CD4-positive, alpha-beta T cell (primary cell): Measurements from ENCODE around the gene ITSN1. TPM values are rescaled to one million over a fixed set of nuclear protein-coding genes. Genes with fewer than 3 reads are reported as not detected.

ENCODE experiments used
- ATAC-seq: fragments of 200-7000 bp; cut with Tn5 transposase; one replicate; pipeline ENCODE4 v1.10.0; 2022; ENCODE audit warnings: mild to moderate bottlenecking; ENCODE audit not compliant: poor library complexity
- CTCF ChIA-PET: fragments of 350-600 bp; sonication (Branson Sonifier 250); formaldehyde crosslinking; loops from one replicate; lab custom pipeline; 2021; ENCODE audit warnings: antibody characterized with exemption, inconsistent platforms; lab: Charles Lee
- POLR2A ChIA-PET: fragments of 350-600 bp; sonication (Branson Sonifier 250); formaldehyde crosslinking; loops from one replicate; lab custom pipeline; 2021; ENCODE audit warnings: antibody characterized with exemption, inconsistent platforms; lab: Charles Lee
- DNase-seq, 14 experiments: peaks; one replicate each; pipeline ENCODE4 v3.0.0-alpha.2; 2013 to 2020; ENCODE audit warnings: mixed read lengths in 2 of 14
- H3K27ac ChIP-seq, 2 donors: one replicate each; pipeline versions ENCODE4 v1.5.1 to v1.7.0; 2013; ENCODE audit warnings: low read length in 2 of 2, low read depth in 1 of 2, mild to moderate bottlenecking in 1 of 2
- H3K27me3 ChIP-seq, 2 experiments: 1 replicate in 1 of 2; 2 replicates in 1 of 2; pipeline versions ENCODE4 v1.6.1 to v1.7.0; 2013; ENCODE audit warnings: low read length in 2 of 2, control low read depth in 1 of 2, mild to moderate bottlenecking in 1 of 2, moderate library complexity in 1 of 2; ENCODE audit not compliant: insufficient read depth in 2 of 2, control insufficient read depth in 1 of 2
- H3K36me3 ChIP-seq: one replicate; pipeline ENCODE4 v1.6.1; 2013; ENCODE audit warnings: low read length, control low read depth; ENCODE audit not compliant: insufficient read depth
- H3K4me1 ChIP-seq: one replicate; pipeline ENCODE4 v1.6.1; 2013; ENCODE audit warnings: low read length, control low read depth; ENCODE audit not compliant: insufficient read depth
- H3K4me3 ChIP-seq: one replicate; pipeline ENCODE4 v1.5.1; 2013; ENCODE audit warnings: mild to moderate bottlenecking, low read length, moderate library complexity
- H3K9me3 ChIP-seq, 2 experiments: 1 replicate in 1 of 2; 2 replicates in 1 of 2; pipeline versions ENCODE4 v1.6.1 to v1.7.0; 2013; ENCODE audit warnings: low read length in 2 of 2, mild to moderate bottlenecking in 2 of 2, control low read depth in 1 of 2, moderate library complexity in 1 of 2; ENCODE audit not compliant: control insufficient read depth in 1 of 2, insufficient read depth in 1 of 2
- H3K27ac Mint-ChIP-seq: one replicate; pipeline ENCODE4 v1.8.0; 2020; ENCODE audit warnings: mixed read lengths
- H3K27me3 Mint-ChIP-seq: one replicate; pipeline ENCODE4 v1.8.0; 2021; ENCODE audit warnings: mixed read lengths
- H3K36me3 Mint-ChIP-seq: one replicate; pipeline ENCODE4 v1.8.0; 2021; ENCODE audit warnings: low read depth, mixed read lengths
- H3K4me1 Mint-ChIP-seq: one replicate; pipeline ENCODE4 v1.8.0; 2021; ENCODE audit warnings: low read depth, mixed read lengths
- H3K4me3 Mint-ChIP-seq: one replicate; pipeline ENCODE4 v1.8.0; 2020; ENCODE audit warnings: mild to moderate bottlenecking, mixed read lengths
- H3K9me3 Mint-ChIP-seq: one replicate; pipeline ENCODE4 v1.8.0; 2020; ENCODE audit warnings: mixed read lengths
- CTCF ChIP-seq: fragments of 200-600 bp; IDR thresholded peaks from one replicate; pipeline ENCODE4 v1.8.0; 2022; ENCODE audit warnings: antibody characterized with exemption, mild to moderate bottlenecking
- intact Hi-C, 2 experiments: fragments of 100-400 bp; cut with DNase I in 1 of 2; cut with micrococcal nuclease in 1 of 2; formaldehyde crosslinking; loops; one replicate each; pipeline versions ENCODE4 v1.15.1 to v1.9.0; 2023 to 2025; cut with DNase I, micrococcal nuclease
- total RNA-seq, 174 experiments: library from RNA in 2 of 174; stranded (reverse) in 2 of 174; gene quantifications; one replicate each; pipeline ENCODE4 v1.2.3 and lab custom pipeline; 2021 to 2026

Gene ITSN1
- total RNA-seq, 2 experiments from 2014 or later, result 2.1 to 3.0 TPM

- no peaks in the 10 kb centered on the region for H3K36me3 ChIP-seq
- ChIA-PET POLR2A (no interaction called here), CTCF (no interaction called here)
- no peak overlapping the region for H3K27ac ChIP-seq
- H3K4me3 Mint-ChIP-seq, result no peak overlapping the region
- no peak overlapping the region for H3K4me3 ChIP-seq
- DNase-seq (no peak), ATAC-seq (no peak)
- no peaks in the 10 kb centered on the region for H3K36me3 Mint-ChIP-seq
- no peak overlapping the region for H3K27ac Mint-ChIP-seq
- H3K4me1 ChIP-seq, result no peaks in the 10 kb centered on the region
- no peaks in the 10 kb centered on the region for H3K27me3 ChIP-seq
- no peaks in the 10 kb centered on the region for H3K4me1 Mint-ChIP-seq
- no peaks in the 10 kb centered on the region for H3K9me3 Mint-ChIP-seq
- TF ChIP-seq CTCF, result no peak
- H3K27me3 Mint-ChIP-seq, result no peaks in the 10 kb centered on the region
- no peaks in the 10 kb centered on the region for H3K9me3 ChIP-seq
- intact Hi-C loops, result no loop called here
These were observed 159.4 kb downstream of the ITSN1 start for GRCh38 chr21:33801424-33802405.

GRCh38 chr21:33802481-33802880 lies 160.2 kb downstream of the ITSN1 start:
- intact Hi-C loops, result no loop called here
- H3K4me1 ChIP-seq, result no peaks in the 10 kb centered on the region
- no peaks in the 10 kb centered on the region for H3K9me3 Mint-ChIP-seq
- no peaks in the 10 kb centered on the region for H3K9me3 ChIP-seq
- H3K4me1 Mint-ChIP-seq, result no peaks in the 10 kb centered on the region
- no peaks in the 10 kb centered on the region for H3K27me3 ChIP-seq
- CTCF ChIA-PET, result no interaction called here
- no peaks in the 10 kb centered on the region for H3K27me3 Mint-ChIP-seq
- H3K27ac ChIP-seq, result no peak overlapping the region
- no peak for DNase-seq
- H3K36me3 ChIP-seq, result no peaks in the 10 kb centered on the region
- no peak for ATAC-seq
- H3K4me3 ChIP-seq, result no peak overlapping the region
- no peak for TF ChIP-seq CTCF
- H3K27ac Mint-ChIP-seq, result no peak overlapping the region
- no peak overlapping the region for H3K4me3 Mint-ChIP-seq
- no peaks in the 10 kb centered on the region for H3K36me3 Mint-ChIP-seq
- POLR2A ChIA-PET, result no interaction called here

- ATAC-seq, result no peak
- POLR2A ChIA-PET, result no interaction called here
These were observed 166.5 kb downstream of the ITSN1 start for GRCh38 chr21:33808715-33809367.

More at GRCh38 chr21:33808715-33809367, 166.5 kb downstream of the ITSN1 start:
- Histone ChIP-seq H3K27me3 (no peaks in the 10 kb centered on the region), H3K9me3 (no peaks in the 10 kb centered on the region), H3K36me3 (no peaks in the 10 kb centered on the region), H3K4me1 (no peaks in the 10 kb centered on the region), H3K27ac (no peak overlapping the region), H3K4me3 (no peak overlapping the region)
- Mint-ChIP-seq H3K9me3 (no peaks in the 10 kb centered on the region), H3K4me1 (no peaks in the 10 kb centered on the region), H3K27ac (no peak overlapping the region), H3K4me3 (no peak overlapping the region), H3K27me3 (no peaks in the 10 kb centered on the region), H3K36me3 (no peaks in the 10 kb centered on the region)
- intact Hi-C loops, result no loop called here
- CTCF ChIA-PET, result no interaction called here
- no peak for DNase-seq
- no peak for TF ChIP-seq CTCF
